Measurements from ENCODE around the gene SPRN. TPM values are rescaled to one million over a fixed set of nuclear protein-coding genes. Genes with fewer than 3 reads are reported as not detected.

The SPRN gene
- total RNA-seq, 1 donor from 2014 or later = not detected

- H3K9me3 ChIP-seq = no peaks in the 10 kb centered on the region
- peak in 1 of 2 donors; percentile 82 for DNase-seq (ENCODE audit: extremely low spot score in 2 of 2)
- peaks cover 0 to 32% of the 10 kb centered on the region in 2 donors for H3K36me3 ChIP-seq
- H3K27ac ChIP-seq = peak overlapping the region; percentile 77
- no peak for TF ChIP-seq POLR2A (IDR thresholded peaks at IDR 0.05)
- no peak for TF ChIP-seq CTCF (IDR thresholded peaks at IDR 0.05)
- TF ChIP-seq POLR2AphosphoS5 (IDR thresholded peaks at IDR 0.05; ENCODE audit: insufficient read depth in 1 of 2, low read depth in 1 of 2) = no peak
- intact Hi-C loops (cut with DNase I) = loop anchor here (5.0 kb wide), 1 partner anchor 88 kb away; the partner anchor contains the start of genes TUBGCP2 and ZNF511
- H3K4me1 ChIP-seq = peaks cover 18% of the 10 kb centered on the region
- no peaks in the 10 kb centered on the region for H3K27me3 ChIP-seq
- peak overlapping the region; percentile 86 to 93 for H3K4me3 ChIP-seq
These were observed 29.6 kb downstream of the SPRN start for GRCh38 chr10:133394801-133395221.

GRCh38 chr10:133394064-133394663, 30.3 kb downstream of the SPRN start, which contains the start of gene MTG1:
TSS of gene MTG1 (plus strand) at chr10:133394157. CDS start at chr10:133394221, 64 bp downstream.
- Histone ChIP-seq H3K4me3 (peak within 1 kb of the TSS; percentile 86 to 93), H3K4me1 (peaks cover 18% of the 10 kb centered on the region), H3K27me3 (no peaks in the 10 kb centered on the region), H3K9me3 (no peaks in the 10 kb centered on the region), H3K36me3 (peaks cover 0 to 26% of the 10 kb centered on the region in 2 donors), H3K27ac (peak within 1 kb of the TSS; percentile 77)
- peak in 1 of 2 donors; percentile 86 for DNase-seq (ENCODE audit: extremely low spot score in 2 of 2)
- intact Hi-C loops (cut with DNase I) = loop anchor here (5.0 kb wide), 1 partner anchor 87 kb away; the partner anchor contains the start of genes TUBGCP2 and ZNF511
- TF ChIP-seq POLR2AphosphoS5 (IDR thresholded peaks at IDR 0.05; ENCODE audit: insufficient read depth in 1 of 2, low read depth in 1 of 2) = peak; percentile 48 to 85
- peak in 1 of 2 donors; percentile 57 for TF ChIP-seq POLR2A (IDR thresholded peaks at IDR 0.05)
- TF ChIP-seq CTCF (IDR thresholded peaks at IDR 0.05) = peak in 2 of 3 experiments; percentile 11 to 18

GRCh38 chr10:133393401-133394063, 30.9 kb downstream of the SPRN start:
- no peak for TF ChIP-seq POLR2A (IDR thresholded peaks at IDR 0.05)
- no peak for TF ChIP-seq POLR2AphosphoS5 (IDR thresholded peaks at IDR 0.05; ENCODE audit: insufficient read depth in 1 of 2, low read depth in 1 of 2)
- TF ChIP-seq CTCF (IDR thresholded peaks at IDR 0.05) = no peak
- intact Hi-C loops (cut with DNase I) = loop anchor here (5.0 kb wide), 1 partner anchor 86 kb away; the partner anchor contains the start of genes TUBGCP2 and ZNF511
- no peak for DNase-seq (ENCODE audit: extremely low spot score in 2 of 2)
- H3K27me3 ChIP-seq = no peaks in the 10 kb centered on the region
- peaks cover 18% of the 10 kb centered on the region for H3K4me1 ChIP-seq
- no peaks in the 10 kb centered on the region for H3K9me3 ChIP-seq
- H3K36me3 ChIP-seq = peaks cover 0 to 20% of the 10 kb centered on the region in 2 donors
- peak overlapping the region; percentile 86 to 93 for H3K4me3 ChIP-seq
- H3K27ac ChIP-seq = peak overlapping the region; percentile 54

GRCh38 chr10:133391761-133392518, 32.5 kb downstream of the SPRN start:
- Histone ChIP-seq H3K36me3 (peaks cover 0 to 4% of the 10 kb centered on the region in 2 donors), H3K4me1 (peaks cover 18% of the 10 kb centered on the region)

More at GRCh38 chr10:133391761-133392518, 32.5 kb downstream of the SPRN start:
- no peaks in the 10 kb centered on the region for H3K27me3 ChIP-seq
- intact Hi-C loops (cut with DNase I) = loop anchor here (5.0 kb wide), 1 partner anchor 85 kb away; the partner anchor contains the start of genes TUBGCP2 and ZNF511
- H3K4me3 ChIP-seq = no peak overlapping the region
- no peaks in the 10 kb centered on the region for H3K9me3 ChIP-seq
- no peak for TF ChIP-seq CTCF (IDR thresholded peaks at IDR 0.05)
- no peak for TF ChIP-seq POLR2A (IDR thresholded peaks at IDR 0.05)
- TF ChIP-seq POLR2AphosphoS5 (IDR thresholded peaks at IDR 0.05; ENCODE audit: insufficient read depth in 1 of 2, low read depth in 1 of 2) = no peak
- DNase-seq (ENCODE audit: extremely low spot score in 2 of 2) = peak in 1 of 2 donors; percentile 78
- H3K27ac ChIP-seq = no peak overlapping the region
